ENCODE measurements around the gene PAPOLB.

DNA sequence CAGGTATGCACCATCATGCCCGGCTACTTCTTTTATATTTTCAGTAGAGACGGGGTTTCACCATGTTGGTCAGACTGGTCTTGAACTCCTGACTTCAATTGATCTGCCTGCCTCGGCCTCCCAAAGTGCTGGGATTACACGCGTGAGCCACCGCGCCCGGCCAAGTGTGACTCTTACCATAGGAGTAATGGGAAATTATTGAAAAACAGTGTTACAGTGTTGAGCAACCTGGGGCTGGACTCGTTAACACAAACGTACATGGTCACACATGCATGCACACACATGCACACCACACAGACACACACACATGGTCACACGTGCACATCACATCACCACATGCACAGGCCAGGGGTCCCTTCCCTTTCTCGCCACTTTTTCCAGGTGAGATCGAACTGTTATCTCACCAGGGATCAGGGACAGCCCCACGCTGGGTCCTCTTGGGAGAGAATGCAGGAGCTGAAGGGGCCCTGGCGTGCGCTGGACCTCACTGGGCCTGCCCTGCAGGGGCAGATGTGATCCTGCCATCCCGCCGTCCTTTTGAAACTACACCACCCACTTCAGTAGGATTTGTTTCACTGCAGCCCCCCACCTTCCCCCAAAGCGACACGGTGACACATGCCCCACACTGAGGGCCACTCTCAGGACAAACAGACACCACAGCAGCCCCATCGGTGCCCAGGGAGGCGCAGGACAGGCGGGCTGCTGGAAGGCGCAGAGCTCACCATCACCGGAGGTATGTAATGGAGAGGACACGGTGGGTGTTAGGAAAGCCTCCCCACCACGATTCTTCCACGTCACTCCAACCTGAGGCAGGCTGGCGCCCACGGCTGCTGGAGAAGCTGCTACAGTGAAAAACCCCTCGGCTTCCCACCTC is 11.5 kb upstream of the PAPOLB start:
- TF ChIP-seq, protein P1, sequence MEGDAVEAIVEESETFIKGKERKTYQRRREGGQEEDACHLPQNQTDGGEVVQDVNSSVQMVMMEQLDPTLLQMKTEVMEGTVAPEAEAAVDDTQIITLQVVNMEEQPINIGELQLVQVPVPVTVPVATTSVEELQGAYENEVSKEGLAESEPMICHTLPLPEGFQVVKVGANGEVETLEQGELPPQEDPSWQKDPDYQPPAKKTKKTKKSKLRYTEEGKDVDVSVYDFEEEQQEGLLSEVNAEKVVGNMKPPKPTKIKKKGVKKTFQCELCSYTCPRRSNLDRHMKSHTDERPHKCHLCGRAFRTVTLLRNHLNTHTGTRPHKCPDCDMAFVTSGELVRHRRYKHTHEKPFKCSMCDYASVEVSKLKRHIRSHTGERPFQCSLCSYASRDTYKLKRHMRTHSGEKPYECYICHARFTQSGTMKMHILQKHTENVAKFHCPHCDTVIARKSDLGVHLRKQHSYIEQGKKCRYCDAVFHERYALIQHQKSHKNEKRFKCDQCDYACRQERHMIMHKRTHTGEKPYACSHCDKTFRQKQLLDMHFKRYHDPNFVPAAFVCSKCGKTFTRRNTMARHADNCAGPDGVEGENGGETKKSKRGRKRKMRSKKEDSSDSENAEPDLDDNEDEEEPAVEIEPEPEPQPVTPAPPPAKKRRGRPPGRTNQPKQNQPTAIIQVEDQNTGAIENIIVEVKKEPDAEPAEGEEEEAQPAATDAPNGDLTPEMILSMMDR (IDR thresholded peaks at IDR 0.05) = no peak
- TF ChIP-seq POLR2A (IDR thresholded peaks at IDR 0.05) (no peak), EP300 (IDR thresholded peaks at IDR 0.05) (no peak), POLR2AphosphoS5 (IDR thresholded peaks at IDR 0.05) (no peak)

All from upper lobe of left lung (tissue), 4 donors.